Neural crest cell (in vitro differentiated cells): ENCODE results near the gene ABHD6. TPM values are rescaled to one million over a fixed set of nuclear protein-coding genes. Genes with fewer than 3 reads are reported as not detected.

Source experiments
- DNase-seq: peaks from one replicate; pipeline ENCODE4 v3.0.0; 2021; ENCODE audit warnings: low read depth, mixed read lengths, low spot score
- H3K27ac Mint-ChIP-seq: one replicate; pipeline ENCODE4 v1.8.0; 2021; ENCODE audit warnings: mild to moderate bottlenecking, mixed read lengths; ENCODE audit not compliant: unreplicated experiment
- H3K27me3 Mint-ChIP-seq: 2 replicates; pipeline ENCODE4 v1.8.0; 2021; ENCODE audit warnings: low read depth, mild to moderate bottlenecking, mixed read lengths
- H3K36me3 Mint-ChIP-seq: 2 replicates; pipeline ENCODE4 v1.8.0; 2021; ENCODE audit warnings: low read depth, mild to moderate bottlenecking, mixed read lengths
- H3K4me1 Mint-ChIP-seq: 2 replicates; pipeline ENCODE4 v1.8.0; 2021; ENCODE audit warnings: mixed read lengths
- H3K4me3 Mint-ChIP-seq: one replicate; pipeline ENCODE4 v1.8.0; 2021; ENCODE audit warnings: mild to moderate bottlenecking, mixed read lengths
- H3K9me3 Mint-ChIP-seq: 2 replicates; pipeline ENCODE4 v1.8.0; 2021; ENCODE audit warnings: mixed read lengths
- total RNA-seq: library from RNA; stranded (reverse); gene quantifications from 2 replicates; pipeline ENCODE4 v1.2.1, GENCODE V29; 2021
- TF ChIP-seq, protein P1 (sequence below): fragments of 200-600 bp; sonication (generic); conservative IDR thresholded peaks from 2 replicates; pipeline ENCODE4 v1.5.0; 2021; ENCODE audit warnings: antibody characterized with exemption, mild to moderate bottlenecking

ABHD6 gene
- total RNA-seq, 1 donor from 2014 or later = 5.5 TPM

DNA sequence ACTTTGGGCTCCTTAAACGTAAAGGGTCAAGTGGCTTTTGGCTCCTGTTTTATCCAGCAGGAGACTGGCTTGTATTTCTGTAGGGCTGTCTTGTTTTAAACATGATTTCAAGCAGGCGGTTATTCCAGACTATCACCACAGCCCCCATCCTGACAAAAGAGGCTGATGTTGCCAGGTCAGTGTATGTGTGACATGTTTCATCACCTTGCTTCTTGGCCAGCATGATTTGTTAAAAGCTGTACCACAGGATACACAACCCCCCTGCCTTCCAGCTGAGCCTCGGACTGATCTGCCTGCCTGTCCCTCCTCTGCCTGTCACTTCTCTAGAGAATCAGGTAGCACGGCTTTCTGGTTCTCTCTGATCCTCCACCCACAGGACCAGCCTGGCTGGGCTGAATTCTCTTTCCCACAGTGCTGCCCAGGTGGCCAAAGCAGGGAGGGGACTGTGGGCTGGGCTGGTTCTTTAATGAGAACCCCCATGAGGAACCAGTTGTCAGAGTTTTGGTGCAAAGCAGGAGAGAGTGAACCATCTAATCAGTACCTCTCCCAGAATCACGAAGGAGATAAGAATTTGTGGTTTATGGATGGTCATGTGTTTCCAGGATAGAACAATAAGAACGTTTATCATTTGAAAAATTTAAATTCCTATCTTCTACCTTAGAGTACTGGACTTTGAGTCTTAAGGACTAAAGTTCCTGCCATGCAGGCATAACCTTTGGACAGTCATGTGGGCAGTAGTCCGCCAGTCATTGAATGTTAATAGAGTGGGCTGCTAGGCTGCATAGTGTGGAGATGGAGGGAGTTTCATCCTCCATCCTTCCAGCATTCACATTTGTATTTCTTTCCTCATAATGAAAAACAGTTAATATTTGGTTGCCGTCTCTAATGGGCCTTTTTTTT is 8.8 kb downstream of the ABHD6 start:
- DNase-seq = no peak
- Mint-ChIP-seq H3K4me1 (peaks cover 13% of the 10 kb centered on the region), H3K9me3 (no peaks in the 10 kb centered on the region)

DNA sequence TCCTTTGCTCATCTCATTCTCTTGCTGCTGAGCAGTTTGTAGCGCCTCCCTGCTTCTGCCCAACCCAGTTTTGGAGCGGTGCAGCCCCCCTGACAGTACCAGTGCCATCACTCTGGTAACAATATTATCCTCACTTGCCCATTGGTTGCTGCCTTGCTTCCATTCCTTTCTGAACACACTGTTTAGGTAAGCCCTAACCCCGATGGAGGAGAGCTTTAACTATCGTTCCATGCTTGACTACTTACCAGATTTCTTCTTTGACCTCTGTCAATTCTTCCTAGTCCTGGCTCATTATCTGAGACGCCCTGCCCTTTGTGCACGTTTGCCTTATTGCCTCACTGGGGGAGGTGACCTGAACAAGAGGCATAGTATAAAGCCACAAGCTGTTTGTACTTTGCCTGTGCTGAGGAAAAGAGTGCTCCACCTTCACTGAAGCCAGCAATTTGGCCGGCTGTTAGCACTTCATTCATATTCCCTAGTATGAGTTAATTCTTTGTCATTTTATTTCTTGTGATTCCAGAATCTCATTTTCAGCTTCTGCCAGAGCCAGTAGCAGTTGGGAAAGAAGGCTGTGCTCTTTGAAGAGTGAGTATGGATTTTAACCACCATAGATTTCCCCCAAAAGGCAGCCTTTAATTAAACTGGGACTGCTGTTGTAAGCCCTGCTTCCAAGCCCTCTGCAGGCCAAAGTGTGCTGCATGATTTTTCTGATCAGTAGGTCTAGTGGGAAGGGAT is 11.9 kb downstream of the ABHD6 start:
- TF ChIP-seq, protein P1, sequence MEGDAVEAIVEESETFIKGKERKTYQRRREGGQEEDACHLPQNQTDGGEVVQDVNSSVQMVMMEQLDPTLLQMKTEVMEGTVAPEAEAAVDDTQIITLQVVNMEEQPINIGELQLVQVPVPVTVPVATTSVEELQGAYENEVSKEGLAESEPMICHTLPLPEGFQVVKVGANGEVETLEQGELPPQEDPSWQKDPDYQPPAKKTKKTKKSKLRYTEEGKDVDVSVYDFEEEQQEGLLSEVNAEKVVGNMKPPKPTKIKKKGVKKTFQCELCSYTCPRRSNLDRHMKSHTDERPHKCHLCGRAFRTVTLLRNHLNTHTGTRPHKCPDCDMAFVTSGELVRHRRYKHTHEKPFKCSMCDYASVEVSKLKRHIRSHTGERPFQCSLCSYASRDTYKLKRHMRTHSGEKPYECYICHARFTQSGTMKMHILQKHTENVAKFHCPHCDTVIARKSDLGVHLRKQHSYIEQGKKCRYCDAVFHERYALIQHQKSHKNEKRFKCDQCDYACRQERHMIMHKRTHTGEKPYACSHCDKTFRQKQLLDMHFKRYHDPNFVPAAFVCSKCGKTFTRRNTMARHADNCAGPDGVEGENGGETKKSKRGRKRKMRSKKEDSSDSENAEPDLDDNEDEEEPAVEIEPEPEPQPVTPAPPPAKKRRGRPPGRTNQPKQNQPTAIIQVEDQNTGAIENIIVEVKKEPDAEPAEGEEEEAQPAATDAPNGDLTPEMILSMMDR = peak; percentile 46
- no peaks in the 10 kb centered on the region for H3K36me3 Mint-ChIP-seq
- H3K27ac Mint-ChIP-seq = peak overlapping the region; percentile 0
- DNase-seq = no peak
- H3K4me1 Mint-ChIP-seq = peaks cover 13% of the 10 kb centered on the region
- H3K9me3 Mint-ChIP-seq = no peaks in the 10 kb centered on the region
- H3K27me3 Mint-ChIP-seq = no peaks in the 10 kb centered on the region
- no peak overlapping the region for H3K4me3 Mint-ChIP-seq

More for the DNA sequence above, 8.8 kb downstream of the ABHD6 start:
- no peaks in the 10 kb centered on the region for H3K36me3 Mint-ChIP-seq
- H3K27me3 Mint-ChIP-seq = peaks cover 4% of the 10 kb centered on the region
- TF ChIP-seq, protein P1 = no peak
- H3K4me3 Mint-ChIP-seq = no peak overlapping the region
- H3K27ac Mint-ChIP-seq = no peak overlapping the region

DNA sequence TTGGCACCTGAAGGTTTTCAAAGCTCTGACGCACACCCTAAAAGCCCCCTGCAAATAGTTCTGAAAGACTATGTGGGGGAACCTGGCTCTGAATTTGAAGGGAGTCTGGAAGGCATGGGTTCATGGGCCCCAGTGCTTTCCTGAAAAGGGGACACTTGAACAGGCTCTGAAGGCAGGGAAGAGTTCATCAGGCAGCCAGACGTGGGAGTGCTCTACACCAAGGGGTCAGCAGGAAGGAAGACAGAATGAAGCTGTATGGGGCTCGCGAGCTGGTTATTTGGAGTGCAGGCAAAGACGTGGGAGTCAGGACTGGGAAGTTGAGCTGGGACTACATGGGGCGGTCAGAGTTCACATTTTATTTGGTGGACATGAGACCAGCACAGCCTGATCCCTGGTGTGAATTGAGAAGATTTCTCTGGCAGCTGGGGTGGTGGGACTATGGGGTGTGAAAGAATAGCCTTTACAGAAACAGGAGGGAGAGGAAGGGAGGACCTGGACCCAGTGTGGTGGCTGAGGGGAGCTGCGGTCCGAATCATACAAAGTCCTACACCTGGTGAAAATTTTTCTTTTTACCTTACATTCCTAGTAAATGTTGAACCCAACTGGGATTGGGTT is 12.6 kb downstream of the ABHD6 start:
- no peak overlapping the region for H3K27ac Mint-ChIP-seq
- no peaks in the 10 kb centered on the region for H3K9me3 Mint-ChIP-seq
- no peak for DNase-seq
- H3K4me3 Mint-ChIP-seq = no peak overlapping the region
- no peaks in the 10 kb centered on the region for H3K36me3 Mint-ChIP-seq
- peaks cover 13% of the 10 kb centered on the region for H3K4me1 Mint-ChIP-seq
- no peaks in the 10 kb centered on the region for H3K27me3 Mint-ChIP-seq
- TF ChIP-seq, protein P1 = no peak

DNA sequence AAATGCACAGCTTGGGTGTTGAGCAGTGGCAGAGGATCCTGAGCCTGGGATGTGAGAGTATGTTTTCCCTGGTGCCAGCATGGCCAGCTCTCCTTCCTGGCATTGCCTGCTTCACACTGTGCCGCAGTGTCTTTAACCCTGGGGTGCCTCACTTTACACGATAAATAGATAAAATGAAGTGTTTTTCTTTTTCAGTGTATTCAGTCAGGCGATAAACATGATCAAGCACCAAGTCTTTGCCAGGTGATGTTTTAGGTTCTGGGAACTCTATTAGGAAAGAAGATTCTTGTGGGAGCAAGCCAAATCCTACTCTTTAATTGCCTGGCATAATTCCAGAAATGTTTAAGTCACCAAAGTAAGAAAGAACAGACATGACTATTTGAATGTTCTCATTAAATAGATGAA is 14.0 kb downstream of the ABHD6 start:
- no peak for DNase-seq
- Mint-ChIP-seq H3K4me3 (no peak overlapping the region), H3K9me3 (no peaks in the 10 kb centered on the region), H3K4me1 (peaks cover 13% of the 10 kb centered on the region), H3K27me3 (no peaks in the 10 kb centered on the region), H3K27ac (no peak overlapping the region), H3K36me3 (no peaks in the 10 kb centered on the region)
- TF ChIP-seq, protein P1 = no peak

DNA sequence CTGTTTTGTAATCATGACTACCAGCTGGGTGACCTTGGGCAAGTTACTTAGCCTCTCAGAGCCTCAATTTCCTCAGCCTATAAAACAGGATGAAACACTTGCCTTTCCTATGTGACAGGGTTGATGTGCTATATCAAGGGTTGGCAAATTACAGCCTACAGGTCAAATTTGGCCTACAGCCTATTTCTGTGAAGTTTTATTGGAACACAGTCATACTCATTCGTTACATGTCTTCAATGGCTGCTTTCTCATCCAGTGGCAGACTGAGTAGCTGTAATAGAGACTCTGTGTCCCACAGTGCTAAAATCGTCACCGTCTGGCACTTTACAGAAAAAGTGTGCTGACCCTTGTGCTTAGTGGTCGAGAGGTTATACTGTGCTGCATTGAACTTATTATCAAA is 16.6 kb downstream of the ABHD6 start:
- Mint-ChIP-seq H3K36me3 (peaks cover 5% of the 10 kb centered on the region), H3K27ac (peak overlapping the region; percentile 59), H3K27me3 (no peaks in the 10 kb centered on the region), H3K4me3 (no peak overlapping the region), H3K4me1 (peaks cover 21% of the 10 kb centered on the region), H3K9me3 (no peaks in the 10 kb centered on the region)
- TF ChIP-seq, protein P1 = no peak
- DNase-seq = no peak
